IMR-90 (cell line): Measurements from ENCODE around the gene XRCC5. TPM values are rescaled to one million over a fixed set of nuclear protein-coding genes. Genes with fewer than 3 reads are reported as not detected.
A peak's percentile ranks its signal among the peaks of the same experiment; 100 is the strongest.
"Not testable (repeated sequence)": the region's sequence is repeated elsewhere in the genome, so short reads cannot be mapped to it uniquely, and the experiment has no call there.

Source experiments
- ATAC-seq: fragments of 200-7000 bp; cut with Tn5 transposase; 2 replicates; pipeline ENCODE4 v1.9.1; 2020; ENCODE audit warnings: low read depth, mild to moderate bottlenecking, moderate library complexity
- BruUV-seq: library from RNA; stranded (reverse); fragments of 400-500 nt; replicated peaks from 2 replicates; lab custom pipeline; 2021; lab: Mats Ljungman, UMichigan
- CTCF ChIA-PET: fragments of 300-600 bp; formaldehyde crosslinking; extraction: SDS; loops from one replicate; lab custom pipeline; 2021; ENCODE audit warnings: antibody characterized with exemption; lab: Yijun Ruan, JAX
- POLR2A ChIA-PET: fragments of 300-600 bp; sonication (Branson Sonifier 250); formaldehyde crosslinking; loops from one replicate; lab custom pipeline; 2022; ENCODE audit warnings: antibody characterized with exemption; ENCODE audit not compliant: unreplicated experiment; lab: Charles Lee
- DNase-seq: peaks from one replicate; pipeline ENCODE4 v3.0.0; 2013
- H2AFZ ChIP-seq: replicated peaks from 2 replicates; pipeline ENCODE3; 2013; ENCODE audit warnings: low read length, mild to moderate bottlenecking; ENCODE audit not compliant: poor library complexity
- H2AK5ac ChIP-seq: 2 replicates; pipeline ENCODE4 v1.6.1; 2013; ENCODE audit warnings: low read depth, low read length, inconsistent platforms
- H2AK9ac ChIP-seq: replicated peaks from 2 replicates; pipeline ENCODE3; 2013; ENCODE audit warnings: mild to moderate bottlenecking, low read depth, low read length, moderate library complexity; ENCODE audit not compliant: poor library complexity
- H2BK120ac ChIP-seq: 2 replicates; pipeline ENCODE4 v1.6.1; 2013; ENCODE audit warnings: low read depth, low read length, inconsistent platforms
- H2BK15ac ChIP-seq: 3 replicates; pipeline ENCODE4 v1.6.1; 2013; ENCODE audit warnings: low read depth, low read length, inconsistent platforms
- H2BK20ac ChIP-seq: 2 replicates; pipeline ENCODE4 v1.6.1; 2013; ENCODE audit warnings: low read depth, mild to moderate bottlenecking, inconsistent platforms, low read length, moderate library complexity
- H2BK5ac ChIP-seq: 2 replicates; pipeline ENCODE4 v1.6.1; 2013; ENCODE audit warnings: mild to moderate bottlenecking, low read depth, low read length, inconsistent platforms; ENCODE audit not compliant: poor library complexity, severe bottlenecking
- H3K14ac ChIP-seq: replicated peaks from 2 replicates; pipeline ENCODE4 v1.6.1; 2013; ENCODE audit warnings: low read depth, low read length, inconsistent platforms
- H3K18ac ChIP-seq: 2 replicates; pipeline ENCODE4 v1.6.1; 2013; ENCODE audit warnings: low read depth, low read length, control low read depth
- H3K23ac ChIP-seq: 2 replicates; pipeline ENCODE4 v1.6.1; 2013; ENCODE audit warnings: low read depth, low read length, inconsistent platforms
- H3K27ac ChIP-seq: 2 replicates; pipeline ENCODE4 v1.5.1; 2013; ENCODE audit warnings: mild to moderate bottlenecking, control low read depth, low read length; ENCODE audit not compliant: insufficient read depth
- H3K27me3 ChIP-seq: 2 replicates; pipeline ENCODE4 v1.6.1; 2013; ENCODE audit warnings: low read length; ENCODE audit not compliant: control insufficient read depth, insufficient read depth
- H3K36me3 ChIP-seq: 2 replicates; pipeline ENCODE4 v1.6.1; 2013; ENCODE audit warnings: low read length, mixed read lengths; ENCODE audit not compliant: control insufficient read depth, insufficient read depth
- H3K4ac ChIP-seq: 2 replicates; pipeline ENCODE4 v1.6.1; 2013; ENCODE audit warnings: low read depth, low read length, inconsistent platforms
- H3K4me1 ChIP-seq: 2 replicates; pipeline ENCODE4 v1.6.1; 2013; ENCODE audit warnings: low read length, mixed read lengths; ENCODE audit not compliant: control insufficient read depth, insufficient read depth
- H3K4me2 ChIP-seq: 2 replicates; pipeline ENCODE4 v1.6.1; 2013; ENCODE audit warnings: low read depth, mild to moderate bottlenecking, control low read depth, low read length, moderate library complexity
- H3K4me3 ChIP-seq: 2 replicates; pipeline ENCODE4 v1.5.1; 2013; ENCODE audit warnings: low read depth, mild to moderate bottlenecking, control low read depth, low read length, moderate library complexity; ENCODE audit not compliant: insufficient read depth
- H3K56ac ChIP-seq: 2 replicates; pipeline ENCODE4 v1.6.1; 2013; ENCODE audit warnings: low read length, inconsistent platforms; ENCODE audit not compliant: insufficient read depth; ENCODE audit errors: extremely low read depth
- H3K79me1 ChIP-seq, 2 experiments: 2 replicates each; pipeline ENCODE4 v1.6.1; 2013; ENCODE audit warnings: low read length in 2 of 2, inconsistent platforms in 1 of 2, low read depth in 1 of 2
- H3K9ac ChIP-seq: 2 replicates; pipeline ENCODE4 v1.6.1; 2013; ENCODE audit warnings: low read depth, low read length, control low read depth
- H3K9me1 ChIP-seq: 2 replicates; pipeline ENCODE4 v1.6.1; 2013; ENCODE audit warnings: low read length, inconsistent platforms; ENCODE audit not compliant: insufficient read depth
- H3K9me3 ChIP-seq: 2 replicates; pipeline ENCODE4 v1.6.1; 2013; ENCODE audit warnings: low read length; ENCODE audit not compliant: control insufficient read depth, insufficient read depth
- H4K20me1 ChIP-seq: 2 replicates; pipeline ENCODE4 v1.6.1; 2013; ENCODE audit warnings: low read length, inconsistent platforms; ENCODE audit not compliant: insufficient read depth
- H4K5ac ChIP-seq: 2 replicates; pipeline ENCODE4 v1.6.1; 2013; ENCODE audit warnings: mild to moderate bottlenecking, low read depth, low read length, control low read depth
- H4K8ac ChIP-seq, 2 experiments: 2 replicates each; pipeline ENCODE4 v1.6.1; 2013; ENCODE audit warnings: low read depth in 2 of 2, low read length in 2 of 2, control low read depth in 1 of 2, inconsistent platforms in 1 of 2
- H4K91ac ChIP-seq: 2 replicates; pipeline ENCODE4 v1.6.1; 2013; ENCODE audit warnings: low read depth, low read length, inconsistent platforms; ENCODE audit not compliant: insufficient read depth
- WGBS, 2 experiments: methylation state at CpG; one replicate each; pipeline versions ENCODE4 v1.1.5 to v1.1.7; 2013; ENCODE audit warnings: missing lambda C conversion rate in 2 of 2; ENCODE audit not compliant: insufficient read length in 1 of 2; ENCODE audit errors: extremely low coverage in 2 of 2; 5-methylcytosine and 5-hydroxymethylcytosine counted together
- dilution Hi-C: fragments of 300-500 bp; cut with HindIII; formaldehyde crosslinking; loops from one replicate; pipeline ENCODE4 v1.14.3; 2018; ENCODE audit warnings: low sequenced_read_pairs; ENCODE audit not compliant: unreplicated experiment
- in situ Hi-C: fragments of 300-500 bp; cut with MboI; formaldehyde crosslinking; loops from 3 replicates; pipeline ENCODE4 v1.14.3; 2019; ENCODE audit warnings: low sequenced_read_pairs, inconsistent platforms, mixed read lengths
- intact Hi-C: fragments of 100-400 bp; cut with micrococcal nuclease; formaldehyde crosslinking; loops from 2 replicates; pipeline ENCODE4 v1.10.0; 2022
- polyA plus RNA-seq, 3 experiments: library from polyadenylated mRNA; depleted of rRNA; stranded (reverse); fragments of >200 nt; gene quantifications; 2 replicates each; pipeline ENCODE4 v1.2.3, GENCODE V29; 2012; ENCODE audit warnings: low replicate concordance in 1 of 3
- total RNA-seq: library from RNA; depleted of rRNA; stranded (reverse); fragments of >200 nt; gene quantifications from 2 replicates; pipeline ENCODE4 v1.2.3, GENCODE V29; 2012
- TF ChIP-seq, protein P1 (sequence below): fragments of 150-350 bp; IDR thresholded peaks from 2 replicates; pipeline ENCODE4 v1.6.1; 2017; ENCODE audit warnings: mild to moderate bottlenecking, antibody characterized with exemption, low read length, low read depth
- TF ChIP-seq, protein P2 (sequence below): conservative IDR thresholded peaks from 2 replicates; pipeline ENCODE4 v1.5.1; 2012; ENCODE audit warnings: mild to moderate bottlenecking, low read depth, low read length, improper control_type of control experiment

The XRCC5 gene
- total and polyA plus RNA-seq, 2 of the 4 experiments (the other 2 are of a cell fraction), result 144 to 509 TPM

DNA sequence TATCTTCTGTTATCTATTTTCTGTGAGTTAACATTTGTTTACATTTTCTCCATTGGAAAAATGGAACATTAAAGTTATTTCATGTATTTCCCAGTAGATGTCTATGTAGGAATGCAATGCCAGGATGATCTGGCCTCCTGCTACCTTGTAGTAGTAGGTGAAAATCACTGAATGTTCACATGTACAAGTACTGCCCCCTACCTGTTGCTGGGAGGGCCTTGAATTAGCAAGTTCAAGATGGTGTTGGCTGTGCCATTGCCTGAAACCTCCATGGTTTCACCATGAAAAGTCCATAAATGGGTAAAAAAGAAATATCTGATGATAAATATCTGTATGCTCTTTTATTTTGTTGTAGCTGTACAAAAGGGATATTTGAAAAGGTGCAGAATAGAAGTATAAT is 30.7 kb downstream of the XRCC5 start:
- BruUV-seq, result no TSS peak
- Histone ChIP-seq H2AK9ac (no peak overlapping the region), H2AK5ac (no peak overlapping the region), H3K27me3 (no peaks in the 10 kb centered on the region), H3K14ac (no peak overlapping the region), H3K9me1 (peaks cover 3% of the 10 kb centered on the region; the same call in 1 of the 2 replicates), H2BK5ac (no peak overlapping the region), H2BK120ac (no peak overlapping the region), H2AFZ (no peak overlapping the region), H2BK20ac (no peak overlapping the region), H3K23ac (no peak overlapping the region), H3K79me1 (peaks cover 23 to 50% of the 10 kb centered on the region in 2 experiments), H3K9ac (no peak overlapping the region), H4K8ac (no peak overlapping the region), H3K9me3 (no peaks in the 10 kb centered on the region), H3K4me3 (no peak overlapping the region), H3K4ac (no peak overlapping the region), H3K18ac (no peak overlapping the region), H4K5ac (no peak overlapping the region), H3K4me2 (no peak overlapping the region), H2BK15ac (no peak overlapping the region), H4K20me1 (no peaks in the 10 kb centered on the region), H3K27ac (no peak overlapping the region), H4K91ac (no peak overlapping the region), H3K56ac (no peak overlapping the region), H3K36me3 (peaks cover 54% of the 10 kb centered on the region), H3K4me1 (peaks cover 3% of the 10 kb centered on the region; the same call in 1 of the 2 replicates)
- CTCF ChIA-PET, result no interaction called here
- POLR2A ChIA-PET, result no interaction called here
- ATAC-seq (no peak), DNase-seq (no peak)
- in situ Hi-C loops (no loop called here), intact Hi-C loops (no loop called here), dilution Hi-C loops (no loop called here)
- TF ChIP-seq, protein P1, sequence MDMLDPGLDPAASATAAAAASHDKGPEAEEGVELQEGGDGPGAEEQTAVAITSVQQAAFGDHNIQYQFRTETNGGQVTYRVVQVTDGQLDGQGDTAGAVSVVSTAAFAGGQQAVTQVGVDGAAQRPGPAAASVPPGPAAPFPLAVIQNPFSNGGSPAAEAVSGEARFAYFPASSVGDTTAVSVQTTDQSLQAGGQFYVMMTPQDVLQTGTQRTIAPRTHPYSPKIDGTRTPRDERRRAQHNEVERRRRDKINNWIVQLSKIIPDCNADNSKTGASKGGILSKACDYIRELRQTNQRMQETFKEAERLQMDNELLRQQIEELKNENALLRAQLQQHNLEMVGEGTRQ, result no peak
- TF ChIP-seq, protein P2, sequence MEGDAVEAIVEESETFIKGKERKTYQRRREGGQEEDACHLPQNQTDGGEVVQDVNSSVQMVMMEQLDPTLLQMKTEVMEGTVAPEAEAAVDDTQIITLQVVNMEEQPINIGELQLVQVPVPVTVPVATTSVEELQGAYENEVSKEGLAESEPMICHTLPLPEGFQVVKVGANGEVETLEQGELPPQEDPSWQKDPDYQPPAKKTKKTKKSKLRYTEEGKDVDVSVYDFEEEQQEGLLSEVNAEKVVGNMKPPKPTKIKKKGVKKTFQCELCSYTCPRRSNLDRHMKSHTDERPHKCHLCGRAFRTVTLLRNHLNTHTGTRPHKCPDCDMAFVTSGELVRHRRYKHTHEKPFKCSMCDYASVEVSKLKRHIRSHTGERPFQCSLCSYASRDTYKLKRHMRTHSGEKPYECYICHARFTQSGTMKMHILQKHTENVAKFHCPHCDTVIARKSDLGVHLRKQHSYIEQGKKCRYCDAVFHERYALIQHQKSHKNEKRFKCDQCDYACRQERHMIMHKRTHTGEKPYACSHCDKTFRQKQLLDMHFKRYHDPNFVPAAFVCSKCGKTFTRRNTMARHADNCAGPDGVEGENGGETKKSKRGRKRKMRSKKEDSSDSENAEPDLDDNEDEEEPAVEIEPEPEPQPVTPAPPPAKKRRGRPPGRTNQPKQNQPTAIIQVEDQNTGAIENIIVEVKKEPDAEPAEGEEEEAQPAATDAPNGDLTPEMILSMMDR, result 0 out of 2 replicates have a peak, but pooled peaks have one; percentile 15

DNA sequence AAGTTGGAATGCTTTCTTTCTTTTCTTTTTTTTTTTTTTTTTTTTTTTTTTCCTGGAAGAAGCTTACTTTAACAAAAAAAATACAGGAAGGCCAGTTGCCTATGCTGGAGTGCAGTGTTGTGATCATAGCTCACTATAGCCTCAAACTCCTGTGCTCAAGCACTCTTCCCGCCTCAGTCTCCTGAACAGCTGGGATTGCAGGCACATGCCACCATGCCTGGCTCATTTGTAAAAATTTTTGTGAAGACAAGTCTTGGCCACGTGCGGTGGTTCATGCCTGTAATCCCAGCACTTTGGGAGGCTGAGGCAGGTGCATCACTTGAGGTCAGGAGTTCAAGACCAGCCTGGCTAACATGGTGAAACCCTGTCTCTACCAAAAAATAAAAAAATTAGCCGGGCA is 32.4 kb downstream of the XRCC5 start:
- in situ Hi-C loops, H2AFZ ChIP-seq, H2BK5ac ChIP-seq, H2BK15ac ChIP-seq, H3K4me3 ChIP-seq, H3K9me1 ChIP-seq, H3K9ac ChIP-seq, H3K18ac ChIP-seq, intact Hi-C loops, H3K56ac ChIP-seq, H2AK9ac ChIP-seq, H4K8ac ChIP-seq, ATAC-seq, POLR2A ChIA-PET, H2BK120ac ChIP-seq, H3K14ac ChIP-seq, H2BK20ac ChIP-seq, DNase-seq, H3K4me1 ChIP-seq, dilution Hi-C loops, H3K9me3 ChIP-seq, H3K23ac ChIP-seq, H3K27ac ChIP-seq, H2AK5ac ChIP-seq, H3K27me3 ChIP-seq, BruUV-seq, H4K91ac ChIP-seq, H4K20me1 ChIP-seq, H4K5ac ChIP-seq, H3K4me2 ChIP-seq, H3K4ac ChIP-seq: not testable (repeated sequence)
- CTCF ChIA-PET, result interaction anchor here (0.6 to 1.2 kb wide), 2 partner anchors 12 to 22 kb away, joined by 3 to 4 read pairs; no protein-coding TSS in a partner anchor
- H3K79me1 ChIP-seq, result peaks cover 28 to 54% of the 10 kb centered on the region in 2 experiments
- peaks cover 50% of the 10 kb centered on the region for H3K36me3 ChIP-seq
- WGBS, 2 experiments, result 100% methylated on average over 2 of the region's 4 CpGs; no CpG with 5 or more reads in 1 of the 2 experiments
